Vagina (tissue), 2 donors: Measurements from ENCODE around the gene SPSB3. TPM values are rescaled to one million over a fixed set of nuclear protein-coding genes. Genes with fewer than 3 reads are reported as not detected.

Experiments used
- DNase-seq, 2 donors: peaks; one replicate each; pipeline ENCODE4 v3.0.0-alpha.2; 2017; ENCODE audit errors: extremely low spot score in 2 of 2
- H3K27ac ChIP-seq: fragments of 200-600 bp; sonication (generic); one replicate; pipeline ENCODE4 v1.5.1; 2019
- H3K27me3 ChIP-seq: fragments of 200-600 bp; sonication (generic); one replicate; pipeline ENCODE4 v1.5.1; 2019
- H3K36me3 ChIP-seq, 2 donors: fragments of 200-600 bp; sonication (generic); one replicate each; pipeline ENCODE4 v1.5.1; 2017 to 2019
- H3K4me1 ChIP-seq: fragments of 200-600 bp; sonication (generic); one replicate; pipeline ENCODE4 v1.5.1; 2019
- H3K4me3 ChIP-seq, 2 donors: fragments of 200-600 bp; sonication (generic); 1 replicate in 1 of 2; 2 replicates in 1 of 2; pipeline ENCODE4 v1.5.1; 2016 to 2019
- H3K9me3 ChIP-seq: fragments of 200-600 bp; sonication (generic); one replicate; pipeline ENCODE4 v1.5.1; 2019
- POLR2A ChIP-seq, 2 donors: fragments of 450-650 bp; IDR thresholded peaks; one replicate each; pipeline ENCODE4 v1.6.1; 2017; ENCODE audit warnings: antibody characterized with exemption in 2 of 2, mild to moderate bottlenecking in 2 of 2, moderate library complexity in 2 of 2
- POLR2AphosphoS5 ChIP-seq, 2 donors: sonication (generic); formaldehyde crosslinking; IDR thresholded peaks; one replicate each; pipeline ENCODE4 v1.9.0; 2017; ENCODE audit warnings: antibody characterized with exemption in 2 of 2, mild to moderate bottlenecking in 2 of 2, low read depth in 1 of 2; ENCODE audit not compliant: insufficient read depth in 1 of 2
- intact Hi-C: fragments of 100-400 bp; cut with DNase I; formaldehyde crosslinking; loops from one replicate; pipeline ENCODE4 v1.15.1; 2023
- total RNA-seq: library from RNA; depleted of rRNA; stranded (reverse); fragments of >200 nt; gene quantifications from one replicate; pipeline ENCODE4 v1.2.3, GENCODE V29; 2016
- TF ChIP-seq, protein P1 (sequence below), 3 experiments: fragments of 450-650 bp in 2 of 3; fragments of 200-600 bp in 1 of 3; sonication (generic) in 1 of 3; IDR thresholded peaks; one replicate each; pipeline ENCODE4 v1.5.1; 2017 to 2019; ENCODE audit warnings: antibody characterized with exemption in 3 of 3, mild to moderate bottlenecking in 2 of 3, moderate library complexity in 2 of 3

Gene SPSB3
- total RNA-seq, 1 donor from 2014 or later, result 75.9 TPM

DNA sequence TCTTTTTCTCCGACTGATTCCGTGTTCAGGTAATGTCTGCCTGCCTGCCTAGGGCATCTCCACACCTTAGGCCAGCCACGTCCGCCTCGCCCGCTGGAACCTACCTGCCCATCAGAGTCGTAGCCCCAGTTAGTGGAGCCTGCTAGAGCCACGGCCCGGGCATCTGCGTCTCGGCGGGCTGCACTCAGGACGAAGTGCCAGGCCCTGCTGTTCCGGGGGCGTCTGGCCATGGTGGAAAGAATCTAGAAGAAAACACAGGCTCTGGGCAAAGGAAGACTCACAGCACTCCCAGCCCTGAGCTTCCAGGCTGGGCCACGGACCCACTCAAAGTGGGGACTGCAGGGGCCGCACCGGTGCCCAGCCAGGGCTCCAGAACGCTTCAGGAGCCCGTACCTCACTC, 1.1 kb downstream of the SPSB3 start:
- Histone ChIP-seq H3K36me3 (peaks cover 0 to 30% of the 10 kb centered on the region in 2 donors), H3K4me3 (peak overlapping the region; percentile 77 to 89), H3K27ac (peak overlapping the region; percentile 67), H3K9me3 (no peaks in the 10 kb centered on the region), H3K4me1 (peaks cover 59% of the 10 kb centered on the region), H3K27me3 (no peaks in the 10 kb centered on the region)
- intact Hi-C loops, result no loop called here
- no peak for DNase-seq
- TF ChIP-seq POLR2AphosphoS5 (IDR thresholded peaks at IDR 0.05; ENCODE audit: insufficient read depth in 1 of 2, low read depth in 1 of 2) (no peak), POLR2A (IDR thresholded peaks at IDR 0.05) (no peak)
- TF ChIP-seq, protein P1, sequence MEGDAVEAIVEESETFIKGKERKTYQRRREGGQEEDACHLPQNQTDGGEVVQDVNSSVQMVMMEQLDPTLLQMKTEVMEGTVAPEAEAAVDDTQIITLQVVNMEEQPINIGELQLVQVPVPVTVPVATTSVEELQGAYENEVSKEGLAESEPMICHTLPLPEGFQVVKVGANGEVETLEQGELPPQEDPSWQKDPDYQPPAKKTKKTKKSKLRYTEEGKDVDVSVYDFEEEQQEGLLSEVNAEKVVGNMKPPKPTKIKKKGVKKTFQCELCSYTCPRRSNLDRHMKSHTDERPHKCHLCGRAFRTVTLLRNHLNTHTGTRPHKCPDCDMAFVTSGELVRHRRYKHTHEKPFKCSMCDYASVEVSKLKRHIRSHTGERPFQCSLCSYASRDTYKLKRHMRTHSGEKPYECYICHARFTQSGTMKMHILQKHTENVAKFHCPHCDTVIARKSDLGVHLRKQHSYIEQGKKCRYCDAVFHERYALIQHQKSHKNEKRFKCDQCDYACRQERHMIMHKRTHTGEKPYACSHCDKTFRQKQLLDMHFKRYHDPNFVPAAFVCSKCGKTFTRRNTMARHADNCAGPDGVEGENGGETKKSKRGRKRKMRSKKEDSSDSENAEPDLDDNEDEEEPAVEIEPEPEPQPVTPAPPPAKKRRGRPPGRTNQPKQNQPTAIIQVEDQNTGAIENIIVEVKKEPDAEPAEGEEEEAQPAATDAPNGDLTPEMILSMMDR (IDR thresholded peaks at IDR 0.05), result no peak

DNA sequence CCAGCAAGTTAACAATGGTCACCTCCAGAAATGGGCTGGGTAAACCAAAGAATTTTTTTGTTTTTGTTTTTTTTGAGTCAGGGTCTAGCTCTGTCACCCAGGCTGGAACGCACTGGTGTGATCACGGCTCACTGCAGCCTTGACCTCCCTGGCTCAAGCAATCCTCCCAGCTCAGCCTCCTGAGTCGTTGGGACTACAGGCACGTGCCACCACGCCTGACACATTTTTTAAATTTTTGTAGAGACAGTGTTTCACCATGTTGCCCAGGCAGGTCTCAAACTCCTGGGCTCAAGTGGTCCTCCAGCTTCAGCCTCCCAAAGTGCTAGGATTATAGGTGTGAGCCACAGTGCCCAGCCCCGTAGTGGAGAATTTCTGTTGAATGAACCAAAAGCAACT, 1.7 kb downstream of the SPSB3 start:
- TF ChIP-seq, protein P1 (IDR thresholded peaks at IDR 0.05), result no peak
- no peak for TF ChIP-seq POLR2A (IDR thresholded peaks at IDR 0.05)
- no peak for TF ChIP-seq POLR2AphosphoS5 (IDR thresholded peaks at IDR 0.05; ENCODE audit: insufficient read depth in 1 of 2, low read depth in 1 of 2)
- peaks cover 54% of the 10 kb centered on the region for H3K4me1 ChIP-seq
- intact Hi-C loops, result no loop called here
- DNase-seq, result no peak
- peaks cover 0 to 35% of the 10 kb centered on the region in 2 donors for H3K36me3 ChIP-seq
- H3K4me3 ChIP-seq, result peak overlapping the region in 1 of 2 donors; percentile 89
- H3K27ac ChIP-seq, result no peak overlapping the region
- no peaks in the 10 kb centered on the region for H3K27me3 ChIP-seq
- H3K9me3 ChIP-seq, result no peaks in the 10 kb centered on the region

DNA sequence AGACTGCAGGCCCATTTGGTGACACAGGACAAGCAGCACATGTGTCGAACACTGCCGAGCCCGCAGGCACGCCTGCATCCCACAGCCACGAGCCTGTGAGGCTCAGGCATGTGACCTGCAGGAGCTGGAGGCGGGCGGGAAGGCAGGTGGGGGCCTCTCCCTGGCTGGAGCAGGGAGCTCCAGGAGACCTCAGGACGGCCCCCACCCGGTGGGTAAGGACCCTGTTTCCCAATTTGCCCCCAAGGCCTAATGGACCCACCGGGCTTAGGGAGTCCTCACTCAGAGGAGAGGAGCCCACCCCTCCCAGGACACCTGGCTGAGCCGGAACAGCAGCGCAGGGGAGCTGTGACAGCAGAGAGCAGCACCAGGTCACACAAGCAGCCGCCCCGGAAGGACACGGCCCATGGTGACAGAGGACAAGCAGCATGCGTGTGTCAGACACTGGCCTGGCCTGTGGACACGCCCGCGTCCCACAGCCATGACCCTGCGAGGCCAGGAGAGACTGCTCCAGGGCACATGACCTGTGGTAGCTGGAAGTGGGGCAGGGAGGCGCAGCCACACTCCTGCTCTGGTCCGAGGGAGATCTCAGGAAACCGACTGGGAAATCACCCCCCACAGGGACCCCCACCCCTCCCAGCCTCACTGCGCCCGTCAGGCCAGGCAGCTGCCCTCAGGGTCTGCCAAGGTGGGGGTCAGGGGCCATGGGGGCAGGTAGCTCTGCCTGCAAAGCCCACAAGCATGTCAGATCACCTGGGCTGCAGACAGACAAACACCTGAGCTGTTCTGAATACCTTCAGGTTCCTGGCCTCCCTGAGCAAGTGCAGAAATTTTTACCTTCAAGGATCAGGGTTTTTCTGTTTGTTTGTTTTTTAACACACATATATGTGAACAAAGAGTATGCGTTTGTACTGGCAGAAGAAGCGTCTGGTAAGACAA, 2.4 kb downstream of the SPSB3 start:
- H3K27ac ChIP-seq, result no peak overlapping the region
- H3K4me1 ChIP-seq, result peaks cover 52% of the 10 kb centered on the region
- intact Hi-C loops, result no loop called here
- DNase-seq, result no peak
- H3K9me3 ChIP-seq, result no peaks in the 10 kb centered on the region
- no peaks in the 10 kb centered on the region for H3K27me3 ChIP-seq
- H3K36me3 ChIP-seq, result peaks cover 0 to 38% of the 10 kb centered on the region in 2 donors
- no peak overlapping the region for H3K4me3 ChIP-seq
- TF ChIP-seq POLR2AphosphoS5 (IDR thresholded peaks at IDR 0.05; ENCODE audit: insufficient read depth in 1 of 2, low read depth in 1 of 2) (no peak), POLR2A (IDR thresholded peaks at IDR 0.05) (no peak)
- TF ChIP-seq, protein P1 (IDR thresholded peaks at IDR 0.05), result no peak

DNA sequence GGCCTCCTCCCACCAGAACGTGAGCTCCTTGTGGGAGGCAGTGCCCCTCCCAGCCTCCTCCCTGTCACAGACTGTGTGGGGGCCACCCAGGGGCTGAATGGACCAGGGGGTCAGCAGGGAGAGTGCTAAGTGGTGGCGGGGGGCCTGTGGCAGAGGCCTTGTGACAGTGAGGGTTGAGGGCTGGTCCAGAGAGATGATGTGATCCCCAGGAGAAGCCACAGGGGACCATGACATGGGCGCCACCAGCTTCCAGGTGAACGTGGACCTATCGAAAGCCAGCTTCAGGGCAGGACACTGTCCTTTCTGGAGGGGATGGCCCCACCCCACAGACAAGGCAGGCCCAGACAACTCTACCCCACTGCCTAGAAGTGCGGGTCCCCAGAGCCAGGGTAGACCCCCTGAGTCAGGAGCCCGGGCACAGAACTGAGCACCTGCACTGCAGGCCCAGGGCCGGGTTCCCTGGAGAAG, 3.1 kb downstream of the SPSB3 start:
- Histone ChIP-seq H3K27ac (no peak overlapping the region), H3K9me3 (no peaks in the 10 kb centered on the region), H3K27me3 (no peaks in the 10 kb centered on the region), H3K4me1 (peaks cover 52% of the 10 kb centered on the region), H3K4me3 (no peak overlapping the region), H3K36me3 (peaks cover 0 to 38% of the 10 kb centered on the region in 2 donors)
- intact Hi-C loops, result no loop called here
- DNase-seq, result no peak
- TF ChIP-seq, protein P1 (IDR thresholded peaks at IDR 0.05), result no peak
- TF ChIP-seq POLR2AphosphoS5 (IDR thresholded peaks at IDR 0.05; ENCODE audit: insufficient read depth in 1 of 2, low read depth in 1 of 2) (no peak), POLR2A (IDR thresholded peaks at IDR 0.05) (no peak)
